HS-5 (cell line): ENCODE results near the gene ADGRB2.
"Not testable (repeated sequence)": the region's sequence is repeated elsewhere in the genome, so short reads cannot be mapped to it uniquely, and the experiment has no call there.

ENCODE experiments used
- DNase-seq: peaks from one replicate; pipeline ENCODE4 v3.0.0-alpha.2; 2012; ENCODE audit warnings: low read depth

ADGRB2 gene

GRCh38 chr1:31718327-31718897 is 45.7 kb downstream of the ADGRB2 start:
- DNase-seq: no peak

DNA sequence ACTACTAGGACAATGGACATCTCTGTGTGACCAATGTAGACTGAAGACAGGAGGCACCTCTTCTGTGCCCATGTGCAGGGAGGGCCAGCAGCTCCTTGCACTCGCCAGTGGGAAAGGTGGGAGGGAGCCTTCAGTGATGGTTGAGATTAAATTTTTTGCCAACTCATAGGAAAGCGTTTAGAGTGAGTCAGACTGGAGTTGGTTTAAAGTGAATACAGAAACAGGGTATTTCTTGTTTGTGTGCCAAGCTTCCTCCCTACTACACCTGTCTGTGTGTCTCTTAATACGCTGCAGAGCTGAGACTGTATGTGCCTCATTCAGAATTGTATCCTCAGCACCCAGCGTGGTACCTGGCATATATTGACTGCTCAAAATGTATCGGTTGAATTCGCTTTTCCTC is 46.8 kb downstream of the ADGRB2 start:
- no peak for DNase-seq

DNA sequence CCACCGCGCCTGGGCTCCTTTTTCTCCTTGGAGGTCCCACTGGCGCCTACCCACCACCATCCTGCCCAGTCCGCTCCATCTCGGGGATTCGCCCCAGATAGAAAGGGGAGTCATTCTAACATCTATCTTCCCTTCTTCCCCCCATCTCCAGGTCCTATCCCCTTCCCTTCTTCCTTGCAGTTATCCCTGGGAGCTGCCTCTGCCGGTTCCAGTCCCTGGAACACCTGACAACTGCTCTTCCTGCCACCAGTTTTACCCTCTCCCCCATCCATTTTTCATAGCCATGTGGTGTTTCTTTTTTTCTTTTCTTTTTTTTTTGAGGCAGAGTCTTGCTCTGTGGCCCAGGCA is 48.3 kb downstream of the ADGRB2 start:
- DNase-seq: no peak

DNA sequence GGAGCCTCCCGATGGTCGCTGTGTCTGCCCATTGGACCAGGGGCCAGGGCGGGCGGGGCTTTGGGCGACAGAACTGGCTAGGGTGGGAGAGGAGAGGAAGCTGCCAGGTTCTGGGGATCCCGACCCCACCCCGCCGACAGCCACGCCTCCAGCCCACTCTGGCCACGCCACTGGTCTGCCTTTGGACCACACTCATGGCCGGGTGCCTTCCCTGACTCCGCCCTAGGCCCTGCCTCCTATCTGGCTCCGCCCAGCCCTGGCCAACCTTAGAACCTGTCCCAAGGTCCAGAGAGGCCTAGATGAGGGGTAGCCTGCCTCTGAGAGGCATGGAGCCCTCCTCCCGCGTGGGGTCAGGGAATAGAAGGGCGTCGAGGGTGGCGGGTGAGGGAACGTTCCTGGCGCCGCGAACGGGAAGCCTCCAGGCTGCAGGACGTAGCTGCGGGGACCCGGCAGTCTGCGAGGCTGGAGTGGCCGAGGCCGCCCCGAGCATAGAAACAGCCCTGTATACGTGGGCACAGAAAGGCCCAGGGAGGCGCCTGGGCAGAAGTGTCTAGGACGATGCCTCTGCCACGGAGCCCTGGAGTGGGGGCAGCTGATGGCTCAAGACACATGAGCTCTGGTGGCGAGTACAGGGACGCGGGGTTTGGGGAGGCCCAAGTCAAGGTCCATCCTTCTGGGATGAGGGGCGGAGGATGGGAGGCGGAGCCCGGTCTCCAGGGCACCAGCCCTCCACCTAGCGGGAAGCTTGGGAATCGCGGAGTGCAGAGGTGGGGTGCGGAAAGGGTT is 48.9 kb downstream of the ADGRB2 start:
- DNase-seq: peak; percentile 63

- DNase-seq: no peak
Observed at GRCh38 chr1:31714442-31715086, 49.6 kb downstream of the ADGRB2 start.

GRCh38 chr1:31712630-31713029 is 51.5 kb downstream of the ADGRB2 start:
- peak; percentile 80 for DNase-seq

DNA sequence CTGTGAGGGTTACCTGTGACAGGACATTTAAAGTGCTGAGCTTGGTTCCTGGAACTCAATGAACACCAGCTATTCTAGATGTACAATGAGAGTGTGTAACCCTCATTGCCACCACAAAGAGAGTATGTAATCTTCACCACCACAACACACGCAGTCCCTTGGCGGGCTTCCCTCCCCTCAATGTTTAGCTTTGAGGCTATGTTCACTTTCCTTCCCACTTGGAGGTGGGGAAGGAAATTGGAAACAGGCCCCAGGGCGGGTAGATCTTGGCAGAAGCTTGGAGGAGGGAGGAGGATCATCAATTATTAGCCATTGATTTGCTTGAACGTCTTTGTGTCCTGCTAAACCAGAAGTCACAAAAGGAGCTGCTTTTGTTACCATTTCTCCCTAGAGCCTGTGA is 52.1 kb downstream of the ADGRB2 start:
- DNase-seq: no peak

GRCh38 chr1:31708324-31708723 is 55.8 kb downstream of the ADGRB2 start:
- no peak for DNase-seq

GRCh38 chr1:31707711-31708110 is 56.4 kb downstream of the ADGRB2 start:
- no peak for DNase-seq

- not testable (repeated sequence) for DNase-seq
Observed at GRCh38 chr1:31707059-31707600, 57.0 kb downstream of the ADGRB2 start.

- DNase-seq: no peak
Observed at GRCh38 chr1:31706384-31707058, 57.6 kb downstream of the ADGRB2 start.

DNA sequence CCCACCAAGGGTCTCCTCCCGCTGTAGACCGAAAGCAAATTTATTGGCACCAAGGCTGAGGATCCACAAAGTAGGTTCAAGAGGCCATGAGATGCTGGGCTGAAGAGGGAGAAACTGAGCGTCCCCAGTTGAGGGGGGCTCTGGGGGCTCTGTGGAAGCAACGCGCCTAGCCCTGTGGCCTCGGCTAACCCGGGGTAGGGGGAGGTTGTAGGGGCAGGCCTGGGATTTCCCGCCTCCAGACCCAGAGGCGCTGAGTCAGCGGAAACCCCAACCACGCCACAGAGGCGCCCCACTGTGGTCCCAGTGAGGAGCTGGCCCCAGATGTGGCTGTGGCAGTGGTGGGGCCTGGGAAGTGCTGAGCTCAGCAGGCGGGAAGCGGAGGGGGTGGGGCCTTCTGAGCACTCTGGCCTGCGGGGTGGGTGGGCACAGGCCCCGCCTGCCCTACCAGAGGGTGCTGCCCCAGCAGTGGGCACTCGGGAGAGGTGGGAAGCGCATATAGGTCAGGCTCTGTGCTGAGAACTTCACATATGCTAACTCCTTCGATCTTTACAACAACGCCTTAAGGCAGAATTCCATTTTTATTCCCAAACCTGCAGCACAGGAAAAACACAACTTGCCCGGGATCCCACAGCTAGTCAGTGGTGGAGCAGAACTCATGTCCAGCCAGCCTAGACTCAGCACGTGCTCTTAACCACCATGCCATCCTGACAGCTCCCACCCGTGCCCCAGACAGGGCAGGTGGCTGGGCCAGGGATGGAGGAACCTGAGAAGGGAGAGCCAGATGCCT is 58.9 kb downstream of the ADGRB2 start:
- no peak for DNase-seq

DNA sequence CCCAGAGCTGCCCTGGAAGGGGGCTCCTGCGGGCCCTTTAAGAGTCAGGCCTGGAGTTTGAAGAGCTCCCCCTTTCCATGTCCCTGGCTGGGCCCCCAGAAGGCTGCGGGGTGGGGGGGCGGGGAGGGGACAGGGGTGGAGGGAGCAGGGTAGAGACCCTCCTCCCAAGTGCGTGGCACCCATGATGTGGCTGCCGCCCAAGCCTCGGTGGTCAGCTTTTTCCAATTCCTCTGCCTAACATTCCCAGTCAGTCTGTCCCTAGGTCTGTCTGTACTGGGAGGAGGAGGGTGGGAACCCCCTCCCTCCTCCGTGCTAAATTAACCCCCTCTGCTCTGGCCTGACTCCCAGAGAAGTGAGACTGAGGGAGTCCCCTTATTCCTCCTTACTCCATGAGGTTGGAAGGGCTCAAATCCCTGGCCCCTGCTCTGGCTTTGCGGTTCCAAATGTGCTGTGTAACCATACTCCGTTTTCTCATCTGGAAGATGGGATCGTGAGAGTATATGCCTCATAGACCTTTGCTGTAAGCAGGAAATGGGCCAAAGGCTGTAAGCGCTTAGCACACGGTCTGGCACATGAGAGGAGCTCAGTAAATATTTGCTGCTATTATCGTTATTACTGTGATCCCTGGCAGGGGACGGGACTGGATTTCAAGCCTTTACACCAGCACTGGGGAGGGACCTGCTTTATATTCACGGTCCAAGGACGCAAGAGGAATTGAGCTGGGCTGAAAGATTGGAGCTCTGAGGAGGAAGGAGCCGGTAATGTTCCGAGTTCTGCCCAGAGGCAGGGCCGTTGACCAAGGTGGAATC is 59.7 kb downstream of the ADGRB2 start:
- no peak for DNase-seq

GRCh38 chr1:31703431-31704270 is 60.5 kb downstream of the ADGRB2 start, which contains the start of gene COL16A1:
TSS of gene COL16A1 (minus strand) at chr1:31704017. CDS start at chr1:31702193, 1,824 bp downstream.
- no peak for DNase-seq

DNA sequence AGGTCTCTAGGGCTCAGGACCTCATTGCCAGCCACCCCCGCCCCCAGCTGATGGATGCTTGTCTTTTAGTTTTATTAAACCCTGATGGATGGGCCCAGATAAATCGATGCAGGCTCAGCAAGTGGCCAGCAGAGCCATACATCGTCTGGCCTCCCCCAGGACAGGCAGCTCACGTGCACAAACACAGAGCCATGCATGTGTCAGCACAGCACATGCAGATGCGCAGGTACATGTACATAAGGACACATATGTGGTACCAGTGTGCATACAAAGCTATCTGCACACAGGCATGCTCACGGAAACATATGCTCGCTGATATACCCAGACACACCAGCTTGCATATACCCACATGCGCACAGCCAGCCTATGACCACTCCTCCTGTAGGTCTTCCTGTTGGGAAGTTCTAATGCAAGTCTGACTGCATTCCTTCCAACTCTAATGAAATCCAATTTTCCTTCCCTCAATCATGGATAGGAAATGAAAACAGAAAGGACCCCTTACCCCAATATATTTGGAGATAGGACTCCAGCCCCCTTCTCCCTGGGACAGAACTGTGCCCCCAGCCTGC is 61.2 kb downstream of the ADGRB2 start:
- no peak for DNase-seq

DNA sequence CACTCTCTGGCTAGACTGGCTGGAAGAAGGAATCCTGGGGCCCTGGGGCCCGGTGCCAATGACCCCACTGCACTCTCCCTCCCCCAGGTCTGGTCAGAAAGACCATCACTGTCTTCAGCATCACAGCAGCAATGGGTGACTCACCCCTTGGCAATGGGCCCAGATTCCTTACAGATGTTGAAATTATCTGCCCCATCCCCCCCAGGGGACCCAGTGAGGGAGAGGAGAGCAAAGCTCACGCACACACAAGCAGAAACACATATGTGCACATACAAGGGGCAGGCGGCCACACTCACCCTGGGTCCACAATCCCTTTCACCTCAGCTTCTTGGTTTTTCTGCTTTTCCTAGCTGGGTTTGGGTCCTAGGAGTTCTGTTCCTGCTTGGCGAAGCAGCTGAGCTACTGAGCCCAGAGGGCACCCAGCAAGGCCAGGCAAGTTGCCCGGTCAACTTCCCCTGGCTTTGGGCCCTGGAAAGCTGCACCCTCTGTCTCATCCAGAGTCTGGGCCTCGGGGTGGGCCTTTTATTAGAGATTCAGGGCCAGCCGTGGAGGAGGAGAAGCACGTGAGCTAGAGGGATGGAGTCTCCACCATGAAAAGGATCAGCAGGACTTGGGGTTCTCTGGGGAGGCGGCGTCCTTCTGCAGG is 62.9 kb downstream of the ADGRB2 start:
- DNase-seq: peak; percentile 97

- no peak for DNase-seq
Observed at GRCh38 chr1:31700468-31701090, 63.6 kb downstream of the ADGRB2 start.

GRCh38 chr1:31699341-31699891 is 64.7 kb downstream of the ADGRB2 start:
- no peak for DNase-seq
